ENCODE measurements around the gene ETFA. TPM values are rescaled to one million over a fixed set of nuclear protein-coding genes. Genes with fewer than 3 reads are reported as not detected.

ETFA gene
- total RNA-seq, 2 experiments from 2014 or later, result 84.8 to 146 TPM

- POLR2A ChIA-PET, result interaction anchor here (0.7 kb wide), 1 partner anchor 285 kb away, joined by 5 read pairs; no protein-coding TSS in a partner anchor
- TF ChIP-seq, protein P1, sequence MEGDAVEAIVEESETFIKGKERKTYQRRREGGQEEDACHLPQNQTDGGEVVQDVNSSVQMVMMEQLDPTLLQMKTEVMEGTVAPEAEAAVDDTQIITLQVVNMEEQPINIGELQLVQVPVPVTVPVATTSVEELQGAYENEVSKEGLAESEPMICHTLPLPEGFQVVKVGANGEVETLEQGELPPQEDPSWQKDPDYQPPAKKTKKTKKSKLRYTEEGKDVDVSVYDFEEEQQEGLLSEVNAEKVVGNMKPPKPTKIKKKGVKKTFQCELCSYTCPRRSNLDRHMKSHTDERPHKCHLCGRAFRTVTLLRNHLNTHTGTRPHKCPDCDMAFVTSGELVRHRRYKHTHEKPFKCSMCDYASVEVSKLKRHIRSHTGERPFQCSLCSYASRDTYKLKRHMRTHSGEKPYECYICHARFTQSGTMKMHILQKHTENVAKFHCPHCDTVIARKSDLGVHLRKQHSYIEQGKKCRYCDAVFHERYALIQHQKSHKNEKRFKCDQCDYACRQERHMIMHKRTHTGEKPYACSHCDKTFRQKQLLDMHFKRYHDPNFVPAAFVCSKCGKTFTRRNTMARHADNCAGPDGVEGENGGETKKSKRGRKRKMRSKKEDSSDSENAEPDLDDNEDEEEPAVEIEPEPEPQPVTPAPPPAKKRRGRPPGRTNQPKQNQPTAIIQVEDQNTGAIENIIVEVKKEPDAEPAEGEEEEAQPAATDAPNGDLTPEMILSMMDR (conservative IDR thresholded peaks at IDR 0.05; ENCODE audit: low read length), result no peak
- no peak for TF ChIP-seq EZH2phosphoT487 (IDR thresholded peaks at IDR 0.05; ENCODE audit: borderline replicate concordance, low read depth, low read length)
- BruUV-seq (replicated peaks), result TSS peak; percentile 55
- Histone ChIP-seq H3K27ac (ENCODE audit: low read depth, low read length, poor library complexity, severe bottlenecking) (no peak overlapping the region), H4K20me1 (ENCODE audit: insufficient read depth, low read length) (no peaks in the 10 kb centered on the region), H3K9me3 (ENCODE audit: low read length) (no peaks in the 10 kb centered on the region), H2AFZ (ENCODE audit: low read length) (no peak overlapping the region), H3K4me1 (ENCODE audit: insufficient read depth, low read length, poor library complexity, severe bottlenecking) (no peaks in the 10 kb centered on the region), H3K9me2 (ENCODE audit: insufficient read depth, low read length) (no peaks in the 10 kb centered on the region), H3K4me2 (ENCODE audit: low read length) (no peak overlapping the region), H3K79me2 (ENCODE audit: insufficient read depth, low read depth, low read length) (no peaks in the 10 kb centered on the region), H3K36me3 (ENCODE audit: insufficient read depth, low read length) (peaks cover 33% of the 10 kb centered on the region), H3K4me3 (ENCODE audit: low read depth, low read length, poor library complexity, severe bottlenecking) (no peak overlapping the region)
- intact Hi-C loops (cut with micrococcal nuclease; ENCODE audit: unreplicated experiment), result no loop called here
- CTCF ChIA-PET (ENCODE audit: unreplicated experiment), result no interaction called here
- no peak for DNase-seq (ENCODE audit: low spot score)
Measured at GRCh38 chr15:76229266-76229665, 82.0 kb downstream of the ETFA start.

DNA sequence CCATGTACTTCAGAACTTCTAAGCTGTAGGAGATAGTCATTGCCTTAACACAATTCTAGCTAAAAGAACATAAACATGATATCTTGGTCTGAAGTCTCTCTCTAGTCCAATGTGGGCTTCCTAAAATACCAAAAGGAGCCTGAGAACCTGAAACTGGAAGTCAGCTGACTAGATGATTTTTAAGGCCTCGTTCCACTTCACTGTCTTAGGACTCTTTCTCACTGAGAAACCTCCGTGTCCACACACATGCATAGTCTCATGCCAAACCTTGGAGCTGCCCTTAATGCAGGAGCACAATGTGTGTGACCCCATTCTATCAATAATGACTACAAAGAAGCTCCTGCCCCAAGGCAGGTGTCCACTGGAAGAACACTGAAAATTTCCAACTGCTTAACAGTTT is 87.7 kb downstream of the ETFA start:
- H4K20me1 ChIP-seq (ENCODE audit: insufficient read depth, low read length), result no peaks in the 10 kb centered on the region
- H3K27ac ChIP-seq (ENCODE audit: low read depth, low read length, poor library complexity, severe bottlenecking), result no peak overlapping the region
- no peak overlapping the region for H3K4me2 ChIP-seq (ENCODE audit: low read length)
- H3K4me3 ChIP-seq (ENCODE audit: low read depth, low read length, poor library complexity, severe bottlenecking), result no peak overlapping the region
- TF ChIP-seq, protein P1 (conservative IDR thresholded peaks at IDR 0.05; ENCODE audit: low read length), result no peak
- TF ChIP-seq EZH2phosphoT487 (IDR thresholded peaks at IDR 0.05; ENCODE audit: borderline replicate concordance, low read depth, low read length), result no peak
- ChIA-PET CTCF (ENCODE audit: unreplicated experiment) (no interaction called here), POLR2A (interaction anchor here (1.0 kb wide), 1 partner anchor 17 kb away, joined by 3 read pairs; no protein-coding TSS in a partner anchor)
- H3K36me3 ChIP-seq (ENCODE audit: insufficient read depth, low read length), result peaks cover 62% of the 10 kb centered on the region
- H3K9me3 ChIP-seq (ENCODE audit: low read length), result 0 out of 2 replicates have a peak, but pooled peaks cover 3% of the 10 kb centered on the region
- H3K4me1 ChIP-seq (ENCODE audit: insufficient read depth, low read length, poor library complexity, severe bottlenecking), result no peaks in the 10 kb centered on the region
- H2AFZ ChIP-seq (ENCODE audit: low read length), result no peak overlapping the region
- H3K9me2 ChIP-seq (ENCODE audit: insufficient read depth, low read length), result no peaks in the 10 kb centered on the region
- intact Hi-C loops (cut with micrococcal nuclease; ENCODE audit: unreplicated experiment), result no loop called here
- no TSS peak for BruUV-seq (replicated peaks)
- H3K79me2 ChIP-seq (ENCODE audit: insufficient read depth, low read depth, low read length), result no peaks in the 10 kb centered on the region
- no peak for DNase-seq (ENCODE audit: low spot score)

- intact Hi-C loops (cut with micrococcal nuclease; ENCODE audit: unreplicated experiment), result no loop called here
- no TSS peak for BruUV-seq (replicated peaks)
- H3K9me2 ChIP-seq (ENCODE audit: insufficient read depth, low read length), result no peaks in the 10 kb centered on the region
- ChIA-PET CTCF (ENCODE audit: unreplicated experiment) (no interaction called here), POLR2A (no interaction called here)
- H3K9me3 ChIP-seq (ENCODE audit: low read length), result 0 out of 2 replicates have a peak, but pooled peaks cover 3% of the 10 kb centered on the region
- DNase-seq (ENCODE audit: low spot score), result no peak
- no peak overlapping the region for H3K27ac ChIP-seq (ENCODE audit: low read depth, low read length, poor library complexity, severe bottlenecking)
- H3K4me1 ChIP-seq (ENCODE audit: insufficient read depth, low read length, poor library complexity, severe bottlenecking), result no peaks in the 10 kb centered on the region
- no peaks in the 10 kb centered on the region for H3K79me2 ChIP-seq (ENCODE audit: insufficient read depth, low read depth, low read length)
- no peak overlapping the region for H2AFZ ChIP-seq (ENCODE audit: low read length)
- H3K4me3 ChIP-seq (ENCODE audit: low read depth, low read length, poor library complexity, severe bottlenecking), result no peak overlapping the region
- no peaks in the 10 kb centered on the region for H4K20me1 ChIP-seq (ENCODE audit: insufficient read depth, low read length)
- TF ChIP-seq, protein P1 (conservative IDR thresholded peaks at IDR 0.05; ENCODE audit: low read length), result no peak
- no peak for TF ChIP-seq EZH2phosphoT487 (IDR thresholded peaks at IDR 0.05; ENCODE audit: borderline replicate concordance, low read depth, low read length)
- peaks cover 55% of the 10 kb centered on the region for H3K36me3 ChIP-seq (ENCODE audit: insufficient read depth, low read length)
- no peak overlapping the region for H3K4me2 ChIP-seq (ENCODE audit: low read length)
Measured at GRCh38 chr15:76222159-76222558, 89.1 kb downstream of the ETFA start.

Measured in OCI-LY7 (cell line).